SHP77 treated with DMSO at 0.1 percent for 48 hours (cell line): ENCODE data around the gene FASN.

ENCODE experiments used
- DNase-seq: peaks from one replicate; lab custom pipeline; 2025; lab: John Stamatoyannopoulos, UW

Gene FASN

GRCh38 chr17:82076018-82076784, 21.8 kb downstream of the FASN start:
- DNase-seq: no peak

GRCh38 chr17:82073446-82073845, 24.6 kb downstream of the FASN start:
- no peak for DNase-seq

GRCh38 chr17:82072827-82073226, 25.2 kb downstream of the FASN start:
- no peak for DNase-seq

- no peak for DNase-seq
Observed at GRCh38 chr17:82070611-82071010, 27.4 kb downstream of the FASN start.

- no peak for DNase-seq
Observed at GRCh38 chr17:82065638-82066303, 32.3 kb downstream of the FASN start, which contains the start of gene DUS1L. Gene DUS1L (minus strand): TSS chr17:82065804. CDS start chr17:82065059, 745 bp downstream.

GRCh38 chr17:82065193-82065637, 32.8 kb downstream of the FASN start:
- DNase-seq: no peak

GRCh38 chr17:82064433-82065192, 33.4 kb downstream of the FASN start:
- no peak for DNase-seq

GRCh38 chr17:82063424-82064415, 34.3 kb downstream of the FASN start:
- no peak for DNase-seq

GRCh38 chr17:82062984-82063368, 35.1 kb downstream of the FASN start:
- no peak for DNase-seq

- DNase-seq: no peak
Observed at GRCh38 chr17:82062076-82062983, 35.7 kb downstream of the FASN start.

- DNase-seq: no peak
Observed at GRCh38 chr17:82061047-82061925, 36.8 kb downstream of the FASN start.

GRCh38 chr17:82060614-82061013, 37.4 kb downstream of the FASN start:
- no peak for DNase-seq

- no peak for DNase-seq
Observed at GRCh38 chr17:82060001-82060380, 38.0 kb downstream of the FASN start.

GRCh38 chr17:82059272-82060000, 38.6 kb downstream of the FASN start:
- no peak for DNase-seq

- DNase-seq: no peak
Observed at GRCh38 chr17:82058855-82059249, 39.2 kb downstream of the FASN start.

- DNase-seq: no peak
Observed at GRCh38 chr17:82058230-82058854, 39.7 kb downstream of the FASN start.

GRCh38 chr17:82056729-82057621, 41.1 kb downstream of the FASN start:
- no peak for DNase-seq
